ENCODE measurements around the gene OLFML1.

The OLFML1 gene

DNA sequence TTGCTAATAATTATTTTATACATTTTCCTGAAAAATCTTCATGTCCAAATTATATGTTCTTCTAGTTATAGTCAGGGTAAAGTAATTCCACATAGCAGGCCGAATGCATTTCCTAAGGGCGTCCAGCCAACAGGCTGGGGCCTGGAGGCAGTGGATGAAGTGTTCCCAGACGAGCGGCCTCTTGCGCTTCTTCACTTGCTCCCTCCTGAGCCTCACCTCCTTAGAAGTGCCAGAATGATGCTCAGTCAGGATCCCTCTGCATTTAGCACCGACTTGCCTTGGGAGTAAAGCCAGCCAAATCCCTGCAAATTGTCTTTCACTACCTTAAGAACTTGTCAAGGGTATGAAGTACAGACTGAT, 1.5 kb downstream of the OLFML1 start:
- no peaks in the 10 kb centered on the region for H3K27me3 ChIP-seq (ENCODE audit: low read length)
- no peak overlapping the region for H3K4me3 ChIP-seq (ENCODE audit: insufficient read depth, low read length, poor library complexity, severe bottlenecking)
- no peaks in the 10 kb centered on the region for H4K20me1 ChIP-seq (ENCODE audit: low read depth, low read length)
- no peaks in the 10 kb centered on the region for H3K36me3 ChIP-seq (ENCODE audit: low read length)
- H3K9ac ChIP-seq (ENCODE audit: low read length): no peak overlapping the region
- H3K79me2 ChIP-seq (ENCODE audit: insufficient read depth, low read length): no peaks in the 10 kb centered on the region
- no peak for TF ChIP-seq EZH2phosphoT487 (conservative IDR thresholded peaks at IDR 0.05; ENCODE audit: low read length)
- TF ChIP-seq, protein P1, sequence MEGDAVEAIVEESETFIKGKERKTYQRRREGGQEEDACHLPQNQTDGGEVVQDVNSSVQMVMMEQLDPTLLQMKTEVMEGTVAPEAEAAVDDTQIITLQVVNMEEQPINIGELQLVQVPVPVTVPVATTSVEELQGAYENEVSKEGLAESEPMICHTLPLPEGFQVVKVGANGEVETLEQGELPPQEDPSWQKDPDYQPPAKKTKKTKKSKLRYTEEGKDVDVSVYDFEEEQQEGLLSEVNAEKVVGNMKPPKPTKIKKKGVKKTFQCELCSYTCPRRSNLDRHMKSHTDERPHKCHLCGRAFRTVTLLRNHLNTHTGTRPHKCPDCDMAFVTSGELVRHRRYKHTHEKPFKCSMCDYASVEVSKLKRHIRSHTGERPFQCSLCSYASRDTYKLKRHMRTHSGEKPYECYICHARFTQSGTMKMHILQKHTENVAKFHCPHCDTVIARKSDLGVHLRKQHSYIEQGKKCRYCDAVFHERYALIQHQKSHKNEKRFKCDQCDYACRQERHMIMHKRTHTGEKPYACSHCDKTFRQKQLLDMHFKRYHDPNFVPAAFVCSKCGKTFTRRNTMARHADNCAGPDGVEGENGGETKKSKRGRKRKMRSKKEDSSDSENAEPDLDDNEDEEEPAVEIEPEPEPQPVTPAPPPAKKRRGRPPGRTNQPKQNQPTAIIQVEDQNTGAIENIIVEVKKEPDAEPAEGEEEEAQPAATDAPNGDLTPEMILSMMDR (IDR thresholded peaks at IDR 0.05; ENCODE audit: insufficient read depth, low read length, poor library complexity, severe bottlenecking): no peak
- no peak overlapping the region for H3K4me2 ChIP-seq (ENCODE audit: low read depth, low read length, poor library complexity, severe bottlenecking)
- no peaks in the 10 kb centered on the region for H3K9me3 ChIP-seq (ENCODE audit: insufficient read depth, low read length)
- no peak overlapping the region for H2AFZ ChIP-seq (ENCODE audit: low read depth, low read length, severe bottlenecking)
- H3K9me2 ChIP-seq (replicated peaks; ENCODE audit: insufficient read depth, low read length): no peaks in the 10 kb centered on the region
- H3F3A ChIP-seq (ENCODE audit: insufficient read depth): no peaks in the 10 kb centered on the region
- H3K27ac ChIP-seq (ENCODE audit: low read depth, low read length): no peak overlapping the region

DNA sequence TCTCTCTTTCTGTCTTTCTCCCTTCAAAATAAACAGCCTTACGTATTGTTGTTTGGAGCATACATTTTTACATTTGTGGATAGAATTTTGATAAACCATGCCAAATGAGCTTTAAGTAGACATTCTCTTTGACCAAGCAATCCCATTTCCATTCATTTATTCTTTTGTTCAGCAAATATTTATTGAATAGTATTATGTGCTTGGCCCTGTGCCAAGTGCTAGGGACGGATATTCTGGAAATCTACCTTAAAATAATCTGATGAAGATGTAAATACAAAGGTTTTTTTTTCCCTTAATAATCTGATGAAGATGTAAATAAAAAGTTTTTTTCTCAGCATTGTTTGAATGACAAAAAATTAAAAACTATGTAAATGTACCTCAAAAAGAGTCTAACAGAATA, 2.1 kb downstream of the OLFML1 start:
- no peaks in the 10 kb centered on the region for H3K9me3 ChIP-seq (ENCODE audit: insufficient read depth, low read length)
- H3K36me3 ChIP-seq (ENCODE audit: low read length): no peaks in the 10 kb centered on the region
- H3K9ac ChIP-seq (ENCODE audit: low read length): no peak overlapping the region
- H4K20me1 ChIP-seq (ENCODE audit: low read depth, low read length): no peaks in the 10 kb centered on the region
- H3K79me2 ChIP-seq (ENCODE audit: insufficient read depth, low read length): no peaks in the 10 kb centered on the region
- H3F3A ChIP-seq (ENCODE audit: insufficient read depth): no peaks in the 10 kb centered on the region
- no peaks in the 10 kb centered on the region for H3K9me2 ChIP-seq (replicated peaks; ENCODE audit: insufficient read depth, low read length)
- no peaks in the 10 kb centered on the region for H3K27me3 ChIP-seq (ENCODE audit: low read length)
- H3K27ac ChIP-seq (ENCODE audit: low read depth, low read length): no peak overlapping the region
- H3K4me3 ChIP-seq (ENCODE audit: insufficient read depth, low read length, poor library complexity, severe bottlenecking): no peak overlapping the region
- H2AFZ ChIP-seq (ENCODE audit: low read depth, low read length, severe bottlenecking): no peak overlapping the region
- TF ChIP-seq EZH2phosphoT487 (conservative IDR thresholded peaks at IDR 0.05; ENCODE audit: low read length): no peak
- TF ChIP-seq, protein P1 (IDR thresholded peaks at IDR 0.05; ENCODE audit: insufficient read depth, low read length, poor library complexity, severe bottlenecking): no peak
- no peak overlapping the region for H3K4me2 ChIP-seq (ENCODE audit: low read depth, low read length, poor library complexity, severe bottlenecking)

DNA sequence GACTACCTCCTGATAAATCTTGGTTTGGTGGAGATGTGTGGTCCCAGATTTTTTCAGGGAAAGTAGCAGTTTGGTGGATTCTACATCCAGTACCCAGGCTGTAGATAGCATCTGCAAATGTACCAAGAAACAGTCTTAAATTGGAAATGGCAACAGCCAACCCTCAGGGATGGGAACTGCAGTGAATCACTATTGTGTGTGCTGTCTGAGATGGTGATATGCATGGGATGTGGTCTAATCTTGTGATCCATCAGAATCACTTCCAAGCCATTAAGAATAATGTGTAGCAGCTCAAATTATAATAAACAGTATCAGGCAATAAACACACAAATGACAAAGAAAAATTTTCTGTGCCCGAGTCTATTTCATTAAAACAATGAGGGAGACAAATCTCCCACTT, 3.4 kb downstream of the OLFML1 start:
- no peak overlapping the region for H3K4me2 ChIP-seq (ENCODE audit: low read depth, low read length, poor library complexity, severe bottlenecking)
- no peaks in the 10 kb centered on the region for H3K9me2 ChIP-seq (replicated peaks; ENCODE audit: insufficient read depth, low read length)
- H3K9ac ChIP-seq (ENCODE audit: low read length): no peak overlapping the region
- no peak overlapping the region for H3K27ac ChIP-seq (ENCODE audit: low read depth, low read length)
- no peak overlapping the region for H3K4me3 ChIP-seq (ENCODE audit: insufficient read depth, low read length, poor library complexity, severe bottlenecking)
- H2AFZ ChIP-seq (ENCODE audit: low read depth, low read length, severe bottlenecking): no peak overlapping the region
- no peaks in the 10 kb centered on the region for H3F3A ChIP-seq (ENCODE audit: insufficient read depth)
- no peaks in the 10 kb centered on the region for H4K20me1 ChIP-seq (ENCODE audit: low read depth, low read length)
- no peak for TF ChIP-seq EZH2phosphoT487 (conservative IDR thresholded peaks at IDR 0.05; ENCODE audit: low read length)
- TF ChIP-seq, protein P1 (IDR thresholded peaks at IDR 0.05; ENCODE audit: insufficient read depth, low read length, poor library complexity, severe bottlenecking): no peak
- no peaks in the 10 kb centered on the region for H3K9me3 ChIP-seq (ENCODE audit: insufficient read depth, low read length)
- H3K79me2 ChIP-seq (ENCODE audit: insufficient read depth, low read length): no peaks in the 10 kb centered on the region
- no peaks in the 10 kb centered on the region for H3K27me3 ChIP-seq (ENCODE audit: low read length)
- no peaks in the 10 kb centered on the region for H3K36me3 ChIP-seq (ENCODE audit: low read length)

DNA sequence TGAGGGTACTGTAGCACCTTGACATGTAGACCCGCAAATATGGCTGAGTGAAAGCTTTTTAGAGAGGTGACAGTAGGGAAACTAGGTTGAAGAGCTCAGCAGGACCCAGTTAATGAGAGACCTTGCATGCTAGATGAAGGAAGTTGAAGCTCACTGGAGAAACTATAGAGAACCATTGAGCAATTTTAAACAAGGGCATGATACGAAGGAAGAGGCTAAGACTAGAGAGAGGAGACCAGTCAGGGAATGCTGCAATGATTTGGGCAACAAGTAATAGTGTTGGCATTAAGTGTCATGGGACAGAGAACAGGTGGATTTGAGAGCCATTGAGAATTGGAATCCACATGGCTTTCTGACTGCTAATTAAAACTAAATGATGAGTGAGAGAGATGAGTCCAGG, 4.1 kb downstream of the OLFML1 start:
- Histone ChIP-seq H3K36me3 (ENCODE audit: low read length) (no peaks in the 10 kb centered on the region), H3K27ac (ENCODE audit: low read depth, low read length) (no peak overlapping the region), H3K79me2 (ENCODE audit: insufficient read depth, low read length) (no peaks in the 10 kb centered on the region), H2AFZ (ENCODE audit: low read depth, low read length, severe bottlenecking) (no peak overlapping the region), H3K27me3 (ENCODE audit: low read length) (no peaks in the 10 kb centered on the region), H3K9me2 (replicated peaks; ENCODE audit: insufficient read depth, low read length) (no peaks in the 10 kb centered on the region), H3K4me3 (ENCODE audit: insufficient read depth, low read length, poor library complexity, severe bottlenecking) (no peak overlapping the region), H3K4me2 (ENCODE audit: low read depth, low read length, poor library complexity, severe bottlenecking) (no peak overlapping the region), H3F3A (ENCODE audit: insufficient read depth) (no peaks in the 10 kb centered on the region), H4K20me1 (ENCODE audit: low read depth, low read length) (no peaks in the 10 kb centered on the region), H3K9me3 (ENCODE audit: insufficient read depth, low read length) (no peaks in the 10 kb centered on the region), H3K9ac (ENCODE audit: low read length) (no peak overlapping the region)
- no peak for TF ChIP-seq EZH2phosphoT487 (conservative IDR thresholded peaks at IDR 0.05; ENCODE audit: low read length)
- TF ChIP-seq, protein P1 (IDR thresholded peaks at IDR 0.05; ENCODE audit: insufficient read depth, low read length, poor library complexity, severe bottlenecking): no peak
